ENCODE measurements around the gene ARID4B. TPM values are rescaled to one million over a fixed set of nuclear protein-coding genes. Genes with fewer than 3 reads are reported as not detected.

ARID4B gene
- total RNA-seq, 1 experiment from 2014 or later, result 34.0 TPM

DNA sequence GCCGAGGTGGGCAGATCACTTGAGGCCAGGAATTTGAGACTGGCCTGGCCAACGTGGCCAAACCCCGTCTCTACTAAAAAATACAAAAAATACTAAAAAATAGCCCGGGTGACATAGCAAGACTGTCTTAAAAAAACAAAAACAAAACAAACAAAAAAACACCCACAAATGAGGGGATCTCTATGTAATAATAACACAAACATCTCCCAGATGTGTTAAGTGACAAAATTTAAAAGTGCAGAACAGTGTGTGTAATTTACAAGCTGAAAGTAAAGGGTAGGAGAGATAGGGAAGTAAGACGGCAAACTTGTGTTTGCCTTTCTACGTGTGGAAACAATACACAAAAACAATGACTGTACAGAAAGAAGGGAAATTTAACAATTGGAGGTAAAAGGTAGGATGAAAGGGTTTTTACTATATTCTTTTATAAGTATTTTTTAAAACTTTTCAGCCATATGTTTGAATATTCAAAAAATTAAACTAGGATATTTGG lies 36.3 kb downstream of the ARID4B start:
- Mint-ChIP-seq H3K27ac (peak overlapping the region in 1 of 3 experiments; percentile 45; a peak in 3 of 7 replicates), H3K4me3 (no peak overlapping the region), H3K4me1 (peaks cover 27 to 35% of the 10 kb centered on the region in 2 experiments), H3K9me3 (peaks cover 3% of the 10 kb centered on the region in 2 experiments; a peak in 4 of 5 replicates), H3K36me3 (ENCODE audit: insufficient read depth in 1 of 3, low read depth in 3 of 3) (peaks cover 0 to 5% (median 3%) of the 10 kb centered on the region in 3 experiments; a peak in 3 of 7 replicates), H3K27me3 (ENCODE audit: low read depth) (no peaks in the 10 kb centered on the region)
- H3K56ac ChIP-seq (ENCODE audit: insufficient read length, low read depth, low read length), result no peak overlapping the region
- no peak overlapping the region for H2BK15ac ChIP-seq (ENCODE audit: low read depth, low read length)
- no peaks in the 10 kb centered on the region for H3K27me3 ChIP-seq (ENCODE audit: insufficient read depth, low read length)
- no peak overlapping the region for H4K8ac ChIP-seq (replicated peaks; ENCODE audit: insufficient read length, low read depth, low read length)
- no peak overlapping the region for H3K27ac ChIP-seq (ENCODE audit: insufficient read length, low read depth, low read length)
- H4K20me1 ChIP-seq (ENCODE audit: control insufficient read depth, insufficient read depth, insufficient read length), result no peaks in the 10 kb centered on the region
- no peak for DNase-seq
- H4K91ac ChIP-seq (ENCODE audit: insufficient read length, low read depth, low read length), result no peak overlapping the region
- no peak overlapping the region for H3K23ac ChIP-seq (ENCODE audit: insufficient read length, low read depth, low read length)
- H2AFZ ChIP-seq (ENCODE audit: low read length), result no peak overlapping the region
- no peak overlapping the region for H2AK5ac ChIP-seq (ENCODE audit: insufficient read length, low read length)
- no peaks in the 10 kb centered on the region for H3K23me2 ChIP-seq (ENCODE audit: insufficient read length, low read depth, low read length, poor library complexity, severe bottlenecking)
- no peak overlapping the region for H3K4me2 ChIP-seq (ENCODE audit: insufficient read depth, insufficient read length, low read length)
- H3K18ac ChIP-seq (ENCODE audit: insufficient read length, low read depth, low read length), result no peak overlapping the region
- peaks cover 1% of the 10 kb centered on the region; the same call in 1 of the 2 replicates for H3K4me1 ChIP-seq (ENCODE audit: insufficient read depth, low read length)
- no peak overlapping the region for H2BK20ac ChIP-seq (ENCODE audit: low read depth, low read length, poor library complexity, severe bottlenecking)
- H2BK12ac ChIP-seq (ENCODE audit: insufficient read length, low read depth, low read length), result no peak overlapping the region
- H3K14ac ChIP-seq (ENCODE audit: insufficient read depth, low read length), result no peak overlapping the region
- H3T11ph ChIP-seq (ENCODE audit: low read length), result no peak overlapping the region
- H3K4ac ChIP-seq (ENCODE audit: low read depth, low read length), result no peak overlapping the region
- no CpG with 5 or more reads among the region's 6 CpGs for WGBS (ENCODE audit: extremely low coverage, insufficient read length, low lambda C conversion rate)
- H3K9ac ChIP-seq (ENCODE audit: extremely low read depth, insufficient read length, low read length), result no peak overlapping the region
- H4K5ac ChIP-seq (ENCODE audit: insufficient read length, low read depth, low read length), result no peak overlapping the region
- no peaks in the 10 kb centered on the region for H3K9me3 ChIP-seq (ENCODE audit: control insufficient read depth, low read depth, low read length)
- H2BK120ac ChIP-seq (ENCODE audit: low read depth, low read length, poor library complexity, severe bottlenecking), result no peak overlapping the region
- TF ChIP-seq, protein P1, sequence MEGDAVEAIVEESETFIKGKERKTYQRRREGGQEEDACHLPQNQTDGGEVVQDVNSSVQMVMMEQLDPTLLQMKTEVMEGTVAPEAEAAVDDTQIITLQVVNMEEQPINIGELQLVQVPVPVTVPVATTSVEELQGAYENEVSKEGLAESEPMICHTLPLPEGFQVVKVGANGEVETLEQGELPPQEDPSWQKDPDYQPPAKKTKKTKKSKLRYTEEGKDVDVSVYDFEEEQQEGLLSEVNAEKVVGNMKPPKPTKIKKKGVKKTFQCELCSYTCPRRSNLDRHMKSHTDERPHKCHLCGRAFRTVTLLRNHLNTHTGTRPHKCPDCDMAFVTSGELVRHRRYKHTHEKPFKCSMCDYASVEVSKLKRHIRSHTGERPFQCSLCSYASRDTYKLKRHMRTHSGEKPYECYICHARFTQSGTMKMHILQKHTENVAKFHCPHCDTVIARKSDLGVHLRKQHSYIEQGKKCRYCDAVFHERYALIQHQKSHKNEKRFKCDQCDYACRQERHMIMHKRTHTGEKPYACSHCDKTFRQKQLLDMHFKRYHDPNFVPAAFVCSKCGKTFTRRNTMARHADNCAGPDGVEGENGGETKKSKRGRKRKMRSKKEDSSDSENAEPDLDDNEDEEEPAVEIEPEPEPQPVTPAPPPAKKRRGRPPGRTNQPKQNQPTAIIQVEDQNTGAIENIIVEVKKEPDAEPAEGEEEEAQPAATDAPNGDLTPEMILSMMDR (conservative IDR thresholded peaks at IDR 0.05), result no peak
- no peaks in the 10 kb centered on the region for H3K79me1 ChIP-seq (ENCODE audit: insufficient read depth, low read depth, low read length, poor library complexity, severe bottlenecking)
- peaks cover 29% of the 10 kb centered on the region; the same call in 1 of the 2 replicates for H3K79me2 ChIP-seq (ENCODE audit: insufficient read depth, low read length)
- H2BK5ac ChIP-seq (ENCODE audit: insufficient read length, low read length), result no peak overlapping the region

Data from H9 (cell line).